ENCODE measurements around the gene UCN2. TPM values are rescaled to one million over a fixed set of nuclear protein-coding genes. Genes with fewer than 3 reads are reported as not detected.

The UCN2 gene
- total RNA-seq, 1 experiment from 2014 or later = not detected

Small RNAs within 50 kb of the gene (microRNA-seq; reads per million reads assigned to microRNA genes)
- gene MIR6823 (ENCODE audit: borderline number of aligned reads) (not detected), gene MIR711 (ENCODE audit: borderline number of aligned reads) (not detected)

Other genes with a start within 250 kb of the UCN2 start
- not detected in 3 replicates for gene SPINK8, start 230.1 kb downstream of the UCN2 start, total RNA-seq (2021)
- gene FBXW12, start 191.6 kb downstream of the UCN2 start, total RNA-seq (2021) = 1.9 to 2.5 TPM (median 2.0 TPM) in 3 replicates
- 119 to 143 TPM (median 125 TPM) in 3 replicates for gene PLXNB1, start 133.7 kb downstream of the UCN2 start, total RNA-seq (2021)
- 23.9 to 25.1 TPM (median 24.7 TPM) in 3 replicates for gene CCDC51, start 123.7 kb downstream of the UCN2 start, total RNA-seq (2021)
- gene TMA7, start 123.5 kb downstream of the UCN2 start, total RNA-seq (2021) = 281 to 318 TPM (median 285 TPM) in 3 replicates
- gene ATRIP, start 117.0 kb downstream of the UCN2 start, total RNA-seq (2021) = 15.5 to 18.2 TPM (median 15.6 TPM) in 3 replicates
- gene SHISA5, start 59.6 kb downstream of the UCN2 start, total RNA-seq (2021) = 137 to 165 TPM (median 158 TPM) in 3 replicates
- 18.0 to 26.8 TPM (median 26.7 TPM) in 3 replicates for gene PFKFB4, start 7.0 kb downstream of the UCN2 start, total RNA-seq (2021)
- 8.1 to 16.1 TPM (median 15.4 TPM) in 3 replicates for gene COL7A1, start 31.5 kb upstream of the UCN2 start, total RNA-seq (2021)
- 313 to 326 TPM (median 323 TPM) in 3 replicates for gene UQCRC1, start 45.9 kb upstream of the UCN2 start, total RNA-seq (2021)
- gene TMEM89, start 58.0 kb upstream of the UCN2 start, total RNA-seq (2021) = 0.53 to 0.66 TPM in 2 of 3 replicates, not detected in the other
- 57.2 to 58.9 TPM (median 57.8 TPM) in 3 replicates for gene SLC26A6, start 71.7 kb upstream of the UCN2 start, total RNA-seq (2021)
- 27.9 to 35.7 TPM (median 32.7 TPM) in 3 replicates for gene CELSR3, start 99.1 kb upstream of the UCN2 start, total RNA-seq (2021)
- 40.1 to 50.1 TPM (median 47.1 TPM) in 3 replicates for gene NCKIPSD, start 122.1 kb upstream of the UCN2 start, total RNA-seq (2021)
- 113 to 123 TPM (median 114 TPM) in 3 replicates for gene IP6K2, start 153.4 kb upstream of the UCN2 start, total RNA-seq (2021)